ENCODE results near the gene STH.

The STH gene

GRCh38 chr17:45982791-45983613 lies 16.0 kb upstream of the STH start:
- Histone ChIP-seq H3K4me3 (ENCODE audit: insufficient read depth, low read length, poor library complexity, severe bottlenecking) (no peak overlapping the region), H3K9ac (ENCODE audit: low read length) (no peak overlapping the region), H3K9me2 (replicated peaks; ENCODE audit: insufficient read depth, low read length) (no peaks in the 10 kb centered on the region), H3K79me2 (ENCODE audit: insufficient read depth, low read length) (no peaks in the 10 kb centered on the region), H4K20me1 (ENCODE audit: low read depth, low read length) (no peaks in the 10 kb centered on the region), H3K36me3 (ENCODE audit: low read length) (no peaks in the 10 kb centered on the region), H3K27ac (ENCODE audit: low read depth, low read length) (no peak overlapping the region), H3K27me3 (ENCODE audit: low read length) (no peaks in the 10 kb centered on the region), H3F3A (ENCODE audit: insufficient read depth) (no peaks in the 10 kb centered on the region), H2AFZ (ENCODE audit: low read depth, low read length, severe bottlenecking) (no peak overlapping the region), H3K9me3 (ENCODE audit: insufficient read depth, low read length) (no peaks in the 10 kb centered on the region), H3K4me2 (ENCODE audit: low read depth, low read length, poor library complexity, severe bottlenecking) (no peak overlapping the region)
- TF ChIP-seq, protein P1, sequence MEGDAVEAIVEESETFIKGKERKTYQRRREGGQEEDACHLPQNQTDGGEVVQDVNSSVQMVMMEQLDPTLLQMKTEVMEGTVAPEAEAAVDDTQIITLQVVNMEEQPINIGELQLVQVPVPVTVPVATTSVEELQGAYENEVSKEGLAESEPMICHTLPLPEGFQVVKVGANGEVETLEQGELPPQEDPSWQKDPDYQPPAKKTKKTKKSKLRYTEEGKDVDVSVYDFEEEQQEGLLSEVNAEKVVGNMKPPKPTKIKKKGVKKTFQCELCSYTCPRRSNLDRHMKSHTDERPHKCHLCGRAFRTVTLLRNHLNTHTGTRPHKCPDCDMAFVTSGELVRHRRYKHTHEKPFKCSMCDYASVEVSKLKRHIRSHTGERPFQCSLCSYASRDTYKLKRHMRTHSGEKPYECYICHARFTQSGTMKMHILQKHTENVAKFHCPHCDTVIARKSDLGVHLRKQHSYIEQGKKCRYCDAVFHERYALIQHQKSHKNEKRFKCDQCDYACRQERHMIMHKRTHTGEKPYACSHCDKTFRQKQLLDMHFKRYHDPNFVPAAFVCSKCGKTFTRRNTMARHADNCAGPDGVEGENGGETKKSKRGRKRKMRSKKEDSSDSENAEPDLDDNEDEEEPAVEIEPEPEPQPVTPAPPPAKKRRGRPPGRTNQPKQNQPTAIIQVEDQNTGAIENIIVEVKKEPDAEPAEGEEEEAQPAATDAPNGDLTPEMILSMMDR (IDR thresholded peaks at IDR 0.05; ENCODE audit: insufficient read depth, low read length, poor library complexity, severe bottlenecking) = no peak
- no peak for TF ChIP-seq EZH2phosphoT487 (conservative IDR thresholded peaks at IDR 0.05; ENCODE audit: low read length)

DNA sequence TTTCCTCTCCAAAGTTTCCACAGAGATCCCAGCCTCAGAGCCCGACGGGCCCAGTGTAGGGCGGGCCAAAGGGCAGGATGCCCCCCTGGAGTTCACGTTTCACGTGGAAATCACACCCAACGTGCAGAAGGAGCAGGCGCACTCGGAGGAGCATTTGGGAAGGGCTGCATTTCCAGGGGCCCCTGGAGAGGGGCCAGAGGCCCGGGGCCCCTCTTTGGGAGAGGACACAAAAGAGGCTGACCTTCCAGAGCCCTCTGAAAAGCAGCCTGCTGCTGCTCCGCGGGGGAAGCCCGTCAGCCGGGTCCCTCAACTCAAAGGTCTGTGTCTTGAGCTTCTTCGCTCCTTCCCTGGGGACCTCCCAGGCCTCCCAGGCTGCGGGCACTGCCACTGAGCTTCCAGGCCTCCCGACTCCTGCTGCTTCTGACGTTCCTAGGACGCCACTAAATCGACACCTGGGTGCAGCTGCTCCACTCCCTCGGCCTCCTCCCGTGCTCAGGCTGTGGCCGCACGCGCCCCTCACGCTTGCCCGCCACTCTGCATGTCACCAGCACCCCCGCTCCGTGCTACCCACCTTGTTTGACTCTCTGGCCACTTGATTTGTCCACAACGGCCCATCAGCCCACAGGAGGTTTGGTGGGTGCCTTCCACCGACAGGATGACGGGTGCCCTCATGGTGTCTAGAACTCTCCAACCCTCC lies 15.3 kb upstream of the STH start:
- H2AFZ ChIP-seq (ENCODE audit: low read depth, low read length, severe bottlenecking) = no peak overlapping the region
- H3K79me2 ChIP-seq (ENCODE audit: insufficient read depth, low read length) = no peaks in the 10 kb centered on the region
- no peaks in the 10 kb centered on the region for H3F3A ChIP-seq (ENCODE audit: insufficient read depth)
- no peaks in the 10 kb centered on the region for H3K9me3 ChIP-seq (ENCODE audit: insufficient read depth, low read length)
- no peaks in the 10 kb centered on the region for H3K36me3 ChIP-seq (ENCODE audit: low read length)
- no peak overlapping the region for H3K4me3 ChIP-seq (ENCODE audit: insufficient read depth, low read length, poor library complexity, severe bottlenecking)
- no peak overlapping the region for H3K4me2 ChIP-seq (ENCODE audit: low read depth, low read length, poor library complexity, severe bottlenecking)
- H3K9me2 ChIP-seq (replicated peaks; ENCODE audit: insufficient read depth, low read length) = no peaks in the 10 kb centered on the region
- H4K20me1 ChIP-seq (ENCODE audit: low read depth, low read length) = no peaks in the 10 kb centered on the region
- no peak overlapping the region for H3K27ac ChIP-seq (ENCODE audit: low read depth, low read length)
- no peak overlapping the region for H3K9ac ChIP-seq (ENCODE audit: low read length)
- H3K27me3 ChIP-seq (ENCODE audit: low read length) = no peaks in the 10 kb centered on the region
- no peak for TF ChIP-seq EZH2phosphoT487 (conservative IDR thresholded peaks at IDR 0.05; ENCODE audit: low read length)
- TF ChIP-seq, protein P1 (IDR thresholded peaks at IDR 0.05; ENCODE audit: insufficient read depth, low read length, poor library complexity, severe bottlenecking) = no peak

- Histone ChIP-seq H3K4me3 (ENCODE audit: insufficient read depth, low read length, poor library complexity, severe bottlenecking) (no peak overlapping the region), H3K9me3 (ENCODE audit: insufficient read depth, low read length) (no peaks in the 10 kb centered on the region), H3K79me2 (ENCODE audit: insufficient read depth, low read length) (no peaks in the 10 kb centered on the region), H3K36me3 (ENCODE audit: low read length) (no peaks in the 10 kb centered on the region), H2AFZ (ENCODE audit: low read depth, low read length, severe bottlenecking) (no peak overlapping the region), H3K9ac (ENCODE audit: low read length) (no peak overlapping the region), H4K20me1 (ENCODE audit: low read depth, low read length) (no peaks in the 10 kb centered on the region), H3K27me3 (ENCODE audit: low read length) (no peaks in the 10 kb centered on the region), H3F3A (ENCODE audit: insufficient read depth) (no peaks in the 10 kb centered on the region), H3K27ac (ENCODE audit: low read depth, low read length) (no peak overlapping the region), H3K9me2 (replicated peaks; ENCODE audit: insufficient read depth, low read length) (no peaks in the 10 kb centered on the region), H3K4me2 (ENCODE audit: low read depth, low read length, poor library complexity, severe bottlenecking) (no peak overlapping the region)
- TF ChIP-seq EZH2phosphoT487 (conservative IDR thresholded peaks at IDR 0.05; ENCODE audit: low read length) = no peak
- TF ChIP-seq, protein P1 (IDR thresholded peaks at IDR 0.05; ENCODE audit: insufficient read depth, low read length, poor library complexity, severe bottlenecking) = no peak
These were observed 14.7 kb upstream of the STH start for GRCh38 chr17:45984368-45984767.

Measured in SU-DHL-6 (cell line).